ENCODE measurements around the gene POLN.

DNA sequence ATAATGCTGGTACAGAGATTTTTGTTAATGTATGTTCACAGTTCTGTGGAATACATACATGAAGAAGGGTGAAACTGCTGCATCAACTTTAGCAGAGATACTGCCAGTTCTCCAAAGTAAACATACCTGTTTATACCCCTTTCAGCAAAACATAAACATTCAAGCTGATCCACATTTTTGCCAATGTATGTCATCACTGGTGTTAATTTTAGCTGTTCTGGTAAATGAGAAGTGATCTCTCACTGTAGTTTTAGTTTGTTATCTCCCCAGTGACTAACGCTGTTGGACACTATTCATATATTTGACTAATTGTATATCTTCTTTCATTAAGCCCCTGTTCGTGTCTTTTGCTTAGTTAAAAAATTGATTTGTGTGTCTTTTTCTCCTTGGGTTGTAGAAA lies 82.0 kb downstream of the POLN start:
- no peak for TF ChIP-seq POLR2A (IDR thresholded peaks at IDR 0.05; ENCODE audit: low read length)
- no peak for TF ChIP-seq CTCF (IDR thresholded peaks at IDR 0.05)
- TF ChIP-seq POLR2AphosphoS2 (conservative IDR thresholded peaks at IDR 0.05; ENCODE audit: low read length) = no peak
- TF ChIP-seq PHF8 (IDR thresholded peaks at IDR 0.05; ENCODE audit: borderline replicate concordance, low read depth) = no peak
- TF ChIP-seq ZC3H11A (IDR thresholded peaks at IDR 0.05) = no peak
- TF ChIP-seq EHMT2 (IDR thresholded peaks at IDR 0.05; ENCODE audit: low read depth) = no peak
- TF ChIP-seq, protein P1, sequence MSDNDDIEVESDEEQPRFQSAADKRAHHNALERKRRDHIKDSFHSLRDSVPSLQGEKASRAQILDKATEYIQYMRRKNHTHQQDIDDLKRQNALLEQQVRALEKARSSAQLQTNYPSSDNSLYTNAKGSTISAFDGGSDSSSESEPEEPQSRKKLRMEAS (IDR thresholded peaks at IDR 0.05) = no peak
- no peak for TF ChIP-seq RNF2 (IDR thresholded peaks at IDR 0.05; ENCODE audit: borderline replicate concordance, low read depth)
- TF ChIP-seq EP300 (IDR thresholded peaks at IDR 0.05) = no peak
- no peak for TF ChIP-seq ZFP36 (IDR thresholded peaks at IDR 0.05; ENCODE audit: borderline replicate concordance, partially characterized antibody)
- TF ChIP-seq REST (IDR thresholded peaks at IDR 0.05) = no peak
